MCF 10A (cell line): Measurements from ENCODE around the gene METAP1D. TPM values are rescaled to one million over a fixed set of nuclear protein-coding genes. Genes with fewer than 3 reads are reported as not detected.

Source experiments
- BruUV-seq: library from RNA; stranded (reverse); fragments of 400-500 nt; replicated peaks from 2 replicates; lab custom pipeline; 2021; lab: Mats Ljungman, UMichigan
- CTCF ChIA-PET: fragments of 300-600 bp; sonication (Branson Sonifier 250); formaldehyde crosslinking; extraction: SDS; loops from one replicate; lab custom pipeline; 2021; ENCODE audit warnings: antibody characterized with exemption, inconsistent platforms; lab: Yijun Ruan, JAX
- POLR2A ChIA-PET: fragments of 300-600, 350-650 bp; sonication (Branson Sonifier 250); formaldehyde crosslinking; extraction: SDS; loops from one replicate; lab custom pipeline; 2020; ENCODE audit warnings: antibody characterized with exemption, inconsistent platforms; lab: Yijun Ruan, JAX
- DNase-seq: peaks from one replicate; pipeline ENCODE4 v3.0.0-alpha.2; 2018; ENCODE audit not compliant: unreplicated experiment
- H3K27ac Mint-ChIP-seq: one replicate; pipeline ENCODE4 v1.8.0; 2022; ENCODE audit warnings: mild to moderate bottlenecking, low read depth, mixed read lengths; ENCODE audit not compliant: unreplicated experiment
- H3K27me3 Mint-ChIP-seq: one replicate; pipeline ENCODE4 v1.8.0; 2022; ENCODE audit warnings: mixed read lengths; ENCODE audit not compliant: insufficient read depth, unreplicated experiment
- H3K36me3 Mint-ChIP-seq: one replicate; pipeline ENCODE4 v1.8.0; 2022; ENCODE audit warnings: mild to moderate bottlenecking, moderate library complexity, mixed read lengths; ENCODE audit not compliant: insufficient read depth, unreplicated experiment
- H3K4me1 Mint-ChIP-seq: one replicate; pipeline ENCODE4 v1.8.0; 2022; ENCODE audit warnings: mixed read lengths; ENCODE audit not compliant: insufficient read depth, unreplicated experiment
- H3K4me3 Mint-ChIP-seq: one replicate; pipeline ENCODE4 v1.8.0; 2022; ENCODE audit warnings: mild to moderate bottlenecking, moderate library complexity, mixed read lengths; ENCODE audit not compliant: unreplicated experiment
- H3K9me3 Mint-ChIP-seq: one replicate; pipeline ENCODE4 v1.8.0; 2022; ENCODE audit warnings: mixed read lengths; ENCODE audit not compliant: unreplicated experiment
- CTCF ChIP-seq: fragments of 200-600 bp; IDR thresholded peaks from one replicate; pipeline ENCODE4 v1.8.0; 2022; ENCODE audit warnings: antibody characterized with exemption, mild to moderate bottlenecking; ENCODE audit not compliant: unreplicated experiment
- intact Hi-C: fragments of 100-400 bp; cut with micrococcal nuclease; formaldehyde crosslinking; loops from 2 replicates; pipeline ENCODE4 v1.14.1; 2022
- total RNA-seq: library from RNA; stranded (reverse); gene quantifications from 2 replicates; pipeline ENCODE4 v1.2.3, GENCODE V29; 2022

METAP1D gene
- total RNA-seq, 1 experiment from 2014 or later, result 9.3 TPM

GRCh38 chr2:172098287-172098649 is 98.5 kb downstream of the METAP1D start:
- CTCF ChIA-PET, result interaction anchor here (0.6 to 1.0 kb wide), 2 partner anchors 73 to 287 kb away, joined by 3 to 4 read pairs; no protein-coding TSS in a partner anchor
- Mint-ChIP-seq H3K36me3 (no peaks in the 10 kb centered on the region), H3K4me1 (peaks cover 32% of the 10 kb centered on the region), H3K27ac (no peak overlapping the region), H3K27me3 (no peaks in the 10 kb centered on the region), H3K4me3 (peak overlapping the region; percentile 26), H3K9me3 (no peaks in the 10 kb centered on the region)
- POLR2A ChIA-PET, result interaction anchor here (0.7 to 5.6 kb wide), 12 partner anchors 13 to 412 kb away, joined by 3 to 55 read pairs (median 3); partner anchors contain the start of genes DLX1, HAT1 and SLC25A12
- intact Hi-C loops, result no loop called here
- DNase-seq, result peak; percentile 39
- TF ChIP-seq CTCF, result no peak
- no TSS peak for BruUV-seq

- POLR2A ChIA-PET, result interaction anchor here (0.5 to 5.6 kb wide), 21 partner anchors 13 to 412 kb away, joined by 3 to 55 read pairs (median 3); partner anchors contain the start of genes DLX1, HAT1, METAP1D and SLC25A12
- intact Hi-C loops, result no loop called here
- Mint-ChIP-seq H3K9me3 (no peaks in the 10 kb centered on the region), H3K4me3 (peak overlapping the region; percentile 26), H3K27ac (no peak overlapping the region), H3K36me3 (no peaks in the 10 kb centered on the region), H3K27me3 (no peaks in the 10 kb centered on the region), H3K4me1 (peaks cover 34% of the 10 kb centered on the region)
- peak; percentile 77 for DNase-seq
- BruUV-seq, result no TSS peak
- no peak for TF ChIP-seq CTCF
- CTCF ChIA-PET, result interaction anchor here (0.6 to 1.0 kb wide), 5 partner anchors 12 to 287 kb away, joined by 3 to 4 read pairs (median 3); no protein-coding TSS in a partner anchor
Measured at GRCh38 chr2:172098650-172099471, 99.1 kb downstream of the METAP1D start.

- BruUV-seq, result no TSS peak
- H3K9me3 Mint-ChIP-seq, result no peaks in the 10 kb centered on the region
- no peaks in the 10 kb centered on the region for H3K27me3 Mint-ChIP-seq
- peaks cover 34% of the 10 kb centered on the region for H3K4me1 Mint-ChIP-seq
- H3K36me3 Mint-ChIP-seq, result no peaks in the 10 kb centered on the region
- peak overlapping the region; percentile 26 for H3K4me3 Mint-ChIP-seq
- POLR2A ChIA-PET, result interaction anchor here (0.5 to 5.6 kb wide), 17 partner anchors 14 to 413 kb away, joined by 3 to 55 read pairs (median 3); partner anchors contain the start of genes DLX1, HAT1, METAP1D and SLC25A12
- intact Hi-C loops, result loop anchor here (10.0 kb wide), 1 partner anchor 205 kb away; the partner anchor contains the start of gene SLC25A12
- CTCF ChIA-PET, result interaction anchor here (0.8 to 1.0 kb wide), 3 partner anchors 13 to 288 kb away, joined by 3 to 4 read pairs (median 3); no protein-coding TSS in a partner anchor
- DNase-seq, result no peak
- no peak for TF ChIP-seq CTCF
- H3K27ac Mint-ChIP-seq, result no peak overlapping the region
Measured at GRCh38 chr2:172099472-172100079, 99.8 kb downstream of the METAP1D start.
